Measurements from ENCODE around the gene RNF183. TPM values are rescaled to one million over a fixed set of nuclear protein-coding genes. Genes with fewer than 3 reads are reported as not detected.

The RNF183 gene
- total RNA-seq, 1 donor from 2014 or later: not detected

- H3K27me3 Mint-ChIP-seq (ENCODE audit: low read depth, unreplicated experiment): no peaks in the 10 kb centered on the region
- TF ChIP-seq CTCF (IDR thresholded peaks at IDR 0.05; ENCODE audit: insufficient read depth, low read depth, low read length): no peak
- TF ChIP-seq EZH2 (IDR thresholded peaks at IDR 0.05; ENCODE audit: insufficient read depth, low read length): no peak
- peaks cover 34% of the 10 kb centered on the region for H3K79me2 ChIP-seq (ENCODE audit: insufficient read depth, low read length)
- no peak overlapping the region for H3K4me3 ChIP-seq (ENCODE audit: insufficient read depth, low read depth, low read length)
- no peak overlapping the region for H3K4me3 Mint-ChIP-seq (ENCODE audit: unreplicated experiment)
- H3K9me3 Mint-ChIP-seq (ENCODE audit: unreplicated experiment): no peaks in the 10 kb centered on the region
- peaks cover 65% of the 10 kb centered on the region for H3K36me3 ChIP-seq (ENCODE audit: insufficient read depth, low read length)
- DNase-seq (ENCODE audit: low read depth) (no peak), FAIRE-seq (no peak)
- H3K27ac Mint-ChIP-seq (ENCODE audit: unreplicated experiment): peak overlapping the region; percentile 48
- no peak overlapping the region for H3K4me2 ChIP-seq (ENCODE audit: low read length)
- H2AFZ ChIP-seq (ENCODE audit: low read depth, low read length): no peak overlapping the region
- H3K4me1 Mint-ChIP-seq (ENCODE audit: low read depth, unreplicated experiment): peaks cover 6% of the 10 kb centered on the region
- H3K9ac ChIP-seq (ENCODE audit: low read length): no peak overlapping the region
- H3K9me3 ChIP-seq (ENCODE audit: insufficient read depth, low read depth, low read length): no peaks in the 10 kb centered on the region
- H3K27me3 ChIP-seq (ENCODE audit: insufficient read depth, low read length): no peaks in the 10 kb centered on the region
- H3K4me1 ChIP-seq (ENCODE audit: insufficient read depth, low read length): peaks cover 2% of the 10 kb centered on the region
- peaks cover 7% of the 10 kb centered on the region for H4K20me1 ChIP-seq (ENCODE audit: insufficient read depth, low read length)
- peaks cover 11% of the 10 kb centered on the region for H3K36me3 Mint-ChIP-seq (ENCODE audit: low read depth, unreplicated experiment)
- no peak overlapping the region for H3K27ac ChIP-seq (ENCODE audit: low read depth, low read length)
These were observed 21.8 kb downstream of the RNF183 start for GRCh38 chr9:113281356-113281755.

- no peak overlapping the region for H3K4me3 ChIP-seq (ENCODE audit: insufficient read depth, low read depth, low read length)
These were observed 24.3 kb downstream of the RNF183 start for GRCh38 chr9:113278840-113279239.

More at GRCh38 chr9:113278840-113279239, 24.3 kb downstream of the RNF183 start:
- DNase-seq (ENCODE audit: low read depth) (no peak), FAIRE-seq (no peak)
- Mint-ChIP-seq H3K9me3 (ENCODE audit: unreplicated experiment) (no peaks in the 10 kb centered on the region), H3K36me3 (ENCODE audit: low read depth, unreplicated experiment) (peaks cover 11% of the 10 kb centered on the region), H3K27me3 (ENCODE audit: low read depth, unreplicated experiment) (no peaks in the 10 kb centered on the region), H3K4me1 (ENCODE audit: low read depth, unreplicated experiment) (peaks cover 11% of the 10 kb centered on the region), H3K27ac (ENCODE audit: unreplicated experiment) (no peak overlapping the region), H3K4me3 (ENCODE audit: unreplicated experiment) (no peak overlapping the region)
- H3K9ac ChIP-seq (ENCODE audit: low read length): no peak overlapping the region
- no peak overlapping the region for H3K4me2 ChIP-seq (ENCODE audit: low read length)
- no peak for TF ChIP-seq CTCF (IDR thresholded peaks at IDR 0.05; ENCODE audit: insufficient read depth, low read depth, low read length)
- TF ChIP-seq EZH2 (IDR thresholded peaks at IDR 0.05; ENCODE audit: insufficient read depth, low read length): no peak
- H3K27me3 ChIP-seq (ENCODE audit: insufficient read depth, low read length): no peaks in the 10 kb centered on the region
- no peak overlapping the region for H3K27ac ChIP-seq (ENCODE audit: low read depth, low read length)
- no peaks in the 10 kb centered on the region for H3K9me3 ChIP-seq (ENCODE audit: insufficient read depth, low read depth, low read length)
- peaks cover 13% of the 10 kb centered on the region for H4K20me1 ChIP-seq (ENCODE audit: insufficient read depth, low read length)
- peaks cover 45% of the 10 kb centered on the region for H3K36me3 ChIP-seq (ENCODE audit: insufficient read depth, low read length)
- H3K4me1 ChIP-seq (ENCODE audit: insufficient read depth, low read length): peaks cover 10% of the 10 kb centered on the region
- H3K79me2 ChIP-seq (ENCODE audit: insufficient read depth, low read length): peaks cover 54% of the 10 kb centered on the region
- no peak overlapping the region for H2AFZ ChIP-seq (ENCODE audit: low read depth, low read length)

Measured in astrocyte (in vitro differentiated cells and primary cell).